AG04449 (cell line): ENCODE measurements around the gene NRXN2.

ENCODE experiments used
- CTCF ChIA-PET: fragments of 350-600 bp; formaldehyde crosslinking; extraction: SDS; loops from one replicate; lab custom pipeline; 2021; ENCODE audit warnings: antibody characterized with exemption; lab: Yijun Ruan, JAX
- POLR2A ChIA-PET: fragments of 400-600, 350-600 bp; formaldehyde crosslinking; extraction: SDS; loops from one replicate; lab custom pipeline; 2020; ENCODE audit warnings: antibody characterized with exemption, inconsistent platforms; lab: Yijun Ruan, JAX
- DNase-seq: peaks from one replicate; pipeline ENCODE4 v3.0.0-alpha.2; 2010; ENCODE audit warnings: low read depth, low spot score
- H3K4me3 ChIP-seq: 2 replicates; pipeline ENCODE4 v1.5.1; 2011; ENCODE audit warnings: low read depth, mild to moderate bottlenecking, control low read depth, low read length
- CTCF ChIP-seq: IDR thresholded peaks from one replicate; pipeline ENCODE4 v1.5.1; 2011; ENCODE audit warnings: mild to moderate bottlenecking, moderate library complexity, low read length, control low read depth, inconsistent platforms; ENCODE audit not compliant: insufficient read depth; ENCODE audit errors: missing control alignments

The NRXN2 gene

GRCh38 chr11:64628596-64628995 is 94.4 kb downstream of the NRXN2 start:
- ChIA-PET POLR2A (no interaction called here), CTCF (no interaction called here)
- TF ChIP-seq CTCF = no peak
- DNase-seq = no peak
- H3K4me3 ChIP-seq = no peak overlapping the region

GRCh38 chr11:64627371-64627770 is 95.6 kb downstream of the NRXN2 start:
- no peak for TF ChIP-seq CTCF
- no peak overlapping the region for H3K4me3 ChIP-seq
- POLR2A ChIA-PET = no interaction called here
- no peak for DNase-seq
- CTCF ChIA-PET = interaction anchor here (0.8 kb wide), 1 partner anchor 25 kb away, joined by 3 read pairs; no protein-coding TSS in a partner anchor

- POLR2A ChIA-PET = no interaction called here
- no peak for DNase-seq
- no peak overlapping the region for H3K4me3 ChIP-seq
- CTCF ChIA-PET = interaction anchor here (1.2 to 1.7 kb wide), 2 partner anchors 25 to 26 kb away, joined by 3 to 6 read pairs; no protein-coding TSS in a partner anchor
- no peak for TF ChIP-seq CTCF
These were observed 96.4 kb downstream of the NRXN2 start for GRCh38 chr11:64626637-64627036.

- no peak for TF ChIP-seq CTCF
- no peak overlapping the region for H3K4me3 ChIP-seq
- no peak for DNase-seq
- ChIA-PET POLR2A (no interaction called here), CTCF (interaction anchor here (1.7 kb wide), 1 partner anchor 26 kb away, joined by 6 read pairs; no protein-coding TSS in a partner anchor)
These were observed 98.0 kb downstream of the NRXN2 start for GRCh38 chr11:64624883-64625481.

- CTCF ChIA-PET = interaction anchor here (1.0 kb wide), 1 partner anchor 66 kb away, joined by 3 read pairs; no protein-coding TSS in a partner anchor
- POLR2A ChIA-PET = no interaction called here
- TF ChIP-seq CTCF = no peak
These were observed 100.3 kb downstream of the NRXN2 start for GRCh38 chr11:64622681-64623080.

GRCh38 chr11:64621283-64622019 is 101.5 kb downstream of the NRXN2 start:
- no peak for DNase-seq
- CTCF ChIA-PET = no interaction called here
- no peak overlapping the region for H3K4me3 ChIP-seq
- TF ChIP-seq CTCF = no peak
- POLR2A ChIA-PET = no interaction called here

More at GRCh38 chr11:64622681-64623080, 100.3 kb downstream of the NRXN2 start:
- no peak overlapping the region for H3K4me3 ChIP-seq
- no peak for DNase-seq
